Chondrocyte (in vitro differentiated cells): ENCODE measurements around the gene TSHR. TPM values are rescaled to one million over a fixed set of nuclear protein-coding genes. Genes with fewer than 3 reads are reported as not detected.
"Not testable (repeated sequence)": the region's sequence is repeated elsewhere in the genome, so short reads cannot be mapped to it uniquely, and the experiment has no call there.

ENCODE experiments used
- DNase-seq: peaks from one replicate; pipeline ENCODE4 v3.0.0; 2021; ENCODE audit warnings: mixed read lengths, low spot score
- H3K27ac Mint-ChIP-seq: one replicate; pipeline ENCODE4 v1.8.0; 2021; ENCODE audit warnings: mild to moderate bottlenecking, moderate library complexity, mixed read lengths; ENCODE audit not compliant: unreplicated experiment
- H3K27me3 Mint-ChIP-seq: 2 replicates; pipeline ENCODE4 v1.8.0; 2021; ENCODE audit warnings: low read depth, mixed read lengths
- H3K36me3 Mint-ChIP-seq: 2 replicates; pipeline ENCODE4 v1.8.0; 2021; ENCODE audit warnings: low read depth, mixed read lengths
- H3K4me1 Mint-ChIP-seq: 2 replicates; pipeline ENCODE4 v1.8.0; 2021; ENCODE audit warnings: low read depth, mild to moderate bottlenecking, mixed read lengths
- H3K4me3 Mint-ChIP-seq: one replicate; pipeline ENCODE4 v1.8.0; 2021; ENCODE audit warnings: mild to moderate bottlenecking, moderate library complexity, mixed read lengths; ENCODE audit not compliant: unreplicated experiment
- H3K9me3 Mint-ChIP-seq: 2 replicates; pipeline ENCODE4 v1.8.0; 2021; ENCODE audit warnings: low read depth, mixed read lengths
- total RNA-seq: library from RNA; stranded (reverse); gene quantifications from 3 replicates; pipeline ENCODE4 v1.2.1, GENCODE V29; 2021
- TF ChIP-seq, protein P1 (sequence below): fragments of 200-600 bp; sonication (generic); IDR thresholded peaks from 2 replicates; pipeline ENCODE4 v1.5.0; 2021; ENCODE audit warnings: antibody characterized with exemption, mild to moderate bottlenecking, moderate library complexity

The TSHR gene
- total RNA-seq, 1 donor from 2014 or later: not detected

DNA sequence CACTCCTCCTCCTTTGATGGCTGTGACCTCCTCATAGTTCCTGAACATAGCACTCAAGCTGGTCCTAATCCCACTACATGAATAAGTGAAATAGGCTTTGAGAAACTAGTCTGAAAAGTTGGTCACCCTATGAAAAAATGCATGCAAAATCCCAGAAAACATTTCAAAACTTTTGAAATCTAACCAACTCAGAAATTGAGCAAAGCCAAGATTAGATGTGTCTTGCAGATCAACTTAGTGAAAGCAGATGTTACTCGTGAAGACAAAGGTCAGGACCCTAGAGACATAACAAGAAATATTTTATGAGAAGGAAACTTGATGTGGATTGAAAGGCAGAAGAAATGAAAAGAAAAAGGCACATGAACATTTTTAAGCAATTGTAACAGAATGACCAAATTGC lies 63.3 kb downstream of the TSHR start:
- Mint-ChIP-seq H3K4me1 (no peaks in the 10 kb centered on the region), H3K36me3 (no peaks in the 10 kb centered on the region), H3K9me3 (no peaks in the 10 kb centered on the region), H3K4me3 (no peak overlapping the region), H3K27me3 (peaks cover 8% of the 10 kb centered on the region), H3K27ac (no peak overlapping the region)
- TF ChIP-seq, protein P1, sequence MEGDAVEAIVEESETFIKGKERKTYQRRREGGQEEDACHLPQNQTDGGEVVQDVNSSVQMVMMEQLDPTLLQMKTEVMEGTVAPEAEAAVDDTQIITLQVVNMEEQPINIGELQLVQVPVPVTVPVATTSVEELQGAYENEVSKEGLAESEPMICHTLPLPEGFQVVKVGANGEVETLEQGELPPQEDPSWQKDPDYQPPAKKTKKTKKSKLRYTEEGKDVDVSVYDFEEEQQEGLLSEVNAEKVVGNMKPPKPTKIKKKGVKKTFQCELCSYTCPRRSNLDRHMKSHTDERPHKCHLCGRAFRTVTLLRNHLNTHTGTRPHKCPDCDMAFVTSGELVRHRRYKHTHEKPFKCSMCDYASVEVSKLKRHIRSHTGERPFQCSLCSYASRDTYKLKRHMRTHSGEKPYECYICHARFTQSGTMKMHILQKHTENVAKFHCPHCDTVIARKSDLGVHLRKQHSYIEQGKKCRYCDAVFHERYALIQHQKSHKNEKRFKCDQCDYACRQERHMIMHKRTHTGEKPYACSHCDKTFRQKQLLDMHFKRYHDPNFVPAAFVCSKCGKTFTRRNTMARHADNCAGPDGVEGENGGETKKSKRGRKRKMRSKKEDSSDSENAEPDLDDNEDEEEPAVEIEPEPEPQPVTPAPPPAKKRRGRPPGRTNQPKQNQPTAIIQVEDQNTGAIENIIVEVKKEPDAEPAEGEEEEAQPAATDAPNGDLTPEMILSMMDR: no peak
- no peak for DNase-seq

DNA sequence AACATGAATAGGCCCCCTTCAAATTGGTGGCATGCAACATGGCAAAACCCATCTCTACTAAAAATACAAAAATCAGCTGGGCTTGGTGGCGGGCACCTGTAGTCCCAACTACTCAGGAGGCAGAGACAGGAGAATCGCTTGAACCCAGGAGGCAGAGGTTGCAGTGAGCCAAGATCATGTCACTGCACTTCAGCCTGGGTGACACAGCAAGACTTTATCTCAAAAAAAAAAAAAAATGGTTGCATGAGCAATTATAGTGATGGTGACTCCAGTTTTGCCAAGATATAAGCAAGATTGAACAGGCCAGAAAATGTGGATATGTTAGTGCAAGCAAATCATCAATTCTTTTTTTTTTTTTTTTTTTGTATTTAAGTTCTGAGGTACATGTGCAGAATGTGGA lies 63.7 kb downstream of the TSHR start:
- DNase-seq, H3K4me1 Mint-ChIP-seq, H3K9me3 Mint-ChIP-seq, H3K27me3 Mint-ChIP-seq, H3K36me3 Mint-ChIP-seq, H3K4me3 Mint-ChIP-seq, H3K27ac Mint-ChIP-seq: not testable (repeated sequence)

DNA sequence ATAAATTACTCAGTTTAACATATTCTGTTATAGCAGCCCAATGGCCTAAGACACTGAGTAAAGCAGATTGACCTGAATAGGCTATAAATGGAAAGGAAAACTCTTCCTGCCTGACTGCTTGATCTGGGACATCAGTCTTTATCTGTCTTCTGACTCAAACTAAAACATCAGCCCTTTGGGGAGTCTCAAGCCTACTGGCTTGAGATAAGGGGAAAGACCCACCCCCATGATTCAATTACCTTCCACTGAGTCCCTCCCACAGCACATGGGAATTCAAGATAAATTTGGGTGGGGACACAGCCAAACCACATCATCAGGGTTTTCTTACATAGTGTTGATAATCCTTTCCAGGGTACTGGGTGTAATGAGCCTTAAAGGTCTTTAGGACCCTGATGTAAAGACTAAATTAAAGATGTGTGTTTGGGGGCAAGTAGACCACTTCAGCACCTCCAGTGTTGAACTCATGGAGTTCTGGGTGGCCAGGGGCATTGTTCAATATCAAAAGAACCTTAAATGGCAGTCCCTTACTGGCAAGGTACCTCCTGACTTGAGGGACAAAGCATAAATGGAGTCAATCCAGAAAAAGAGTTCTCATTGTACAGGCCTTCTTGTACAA lies 67.8 kb downstream of the TSHR start:
- no peak overlapping the region for H3K4me3 Mint-ChIP-seq
- peaks cover 1% of the 10 kb centered on the region for H3K36me3 Mint-ChIP-seq
- H3K27me3 Mint-ChIP-seq: peaks cover 7% of the 10 kb centered on the region
- no peak for DNase-seq
- H3K9me3 Mint-ChIP-seq: no peaks in the 10 kb centered on the region
- TF ChIP-seq, protein P1: no peak
- no peaks in the 10 kb centered on the region for H3K4me1 Mint-ChIP-seq
- H3K27ac Mint-ChIP-seq: no peak overlapping the region

DNA sequence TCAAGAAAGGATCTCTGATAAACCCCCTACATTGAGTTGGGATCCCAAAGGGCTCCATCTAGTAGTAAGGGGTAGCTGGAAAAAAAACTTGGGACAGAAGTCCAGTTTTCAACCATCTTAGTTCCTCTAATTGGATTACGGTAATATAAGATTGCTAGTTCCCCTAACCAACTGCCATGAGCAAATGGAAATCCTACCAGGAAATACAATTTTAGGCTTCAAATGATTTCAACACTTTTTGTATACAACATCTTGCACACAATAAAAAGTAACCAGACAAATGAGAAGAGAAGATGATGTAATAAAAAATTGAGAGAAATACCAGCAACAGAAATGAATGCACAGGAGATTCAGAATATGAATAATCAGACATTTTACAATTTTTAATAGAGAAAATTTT lies 73.0 kb downstream of the TSHR start:
- H3K4me1 Mint-ChIP-seq: peaks cover 13% of the 10 kb centered on the region
- DNase-seq: no peak
- peaks cover 2% of the 10 kb centered on the region for H3K27me3 Mint-ChIP-seq
- H3K9me3 Mint-ChIP-seq: peaks cover 3% of the 10 kb centered on the region
- TF ChIP-seq, protein P1: no peak
- H3K4me3 Mint-ChIP-seq: no peak overlapping the region
- H3K36me3 Mint-ChIP-seq: peaks cover 1% of the 10 kb centered on the region
- H3K27ac Mint-ChIP-seq: no peak overlapping the region

DNA sequence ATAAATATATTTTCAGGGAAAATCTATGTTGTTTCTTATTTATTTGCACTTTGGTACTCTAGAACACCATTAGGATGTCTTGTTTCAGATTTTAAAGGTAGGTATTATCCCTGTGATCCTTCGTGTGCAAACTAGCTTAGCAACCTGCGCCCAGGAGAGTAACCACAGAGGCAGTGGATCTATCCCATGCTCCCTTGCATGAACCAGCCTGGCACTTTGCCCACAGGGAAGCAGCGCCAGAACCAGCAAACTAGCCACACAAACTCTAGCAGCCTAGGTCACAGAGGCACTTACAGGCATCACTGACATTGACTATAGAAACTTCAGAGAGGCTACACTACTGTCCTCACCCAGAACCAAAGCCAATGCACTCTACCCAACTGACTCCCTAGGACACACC lies 76.1 kb downstream of the TSHR start:
- H3K9me3 Mint-ChIP-seq: peaks cover 10% of the 10 kb centered on the region
- H3K4me1 Mint-ChIP-seq: peaks cover 13% of the 10 kb centered on the region
- H3K4me3 Mint-ChIP-seq: no peak overlapping the region
- H3K27ac Mint-ChIP-seq: no peak overlapping the region
- H3K36me3 Mint-ChIP-seq: peaks cover 6% of the 10 kb centered on the region
- H3K27me3 Mint-ChIP-seq: peaks cover under 1% of the 10 kb centered on the region
- no peak for DNase-seq
- TF ChIP-seq, protein P1: no peak

DNA sequence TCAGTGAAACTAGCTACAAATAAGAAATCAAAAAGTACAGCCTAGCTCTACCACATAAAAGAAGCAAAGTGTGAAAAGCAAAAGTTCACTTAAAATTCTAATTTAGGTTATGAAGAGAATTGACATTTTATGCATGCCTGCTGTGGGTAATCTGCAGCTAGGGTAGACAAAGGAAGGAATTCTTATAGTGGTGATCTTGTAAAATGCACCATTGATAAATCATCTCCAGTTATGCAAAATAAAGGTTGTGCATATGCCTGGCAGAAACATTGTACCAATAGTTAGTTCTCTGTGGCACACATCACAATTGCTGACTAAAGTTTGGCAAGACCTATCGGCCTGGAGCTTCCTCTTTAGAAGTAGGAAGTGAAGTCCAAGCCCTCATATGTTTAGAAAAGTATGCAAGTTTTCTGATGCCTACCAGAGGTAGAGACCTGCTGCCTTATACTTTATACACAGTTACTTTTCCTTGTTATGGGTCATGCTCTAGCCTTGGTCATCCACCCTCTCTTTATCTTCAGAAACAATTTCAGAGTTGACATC lies 78.3 kb downstream of the TSHR start:
- Mint-ChIP-seq H3K36me3 (peaks cover 5% of the 10 kb centered on the region), H3K27ac (no peak overlapping the region), H3K27me3 (no peaks in the 10 kb centered on the region), H3K4me3 (no peak overlapping the region), H3K4me1 (peaks cover 13% of the 10 kb centered on the region), H3K9me3 (peaks cover 16% of the 10 kb centered on the region)
- TF ChIP-seq, protein P1: no peak
- no peak for DNase-seq
